GM21423 (cell line): ENCODE results near the gene SAMD14.

Experiments used
- ATAC-seq: cut with Tn5 transposase; IDR thresholded peaks from one replicate; pipeline ENCODE4 v1.9.1; 2021; ENCODE audit warnings: mild to moderate bottlenecking, moderate library complexity; ENCODE audit not compliant: unreplicated experiment

SAMD14 gene

DNA sequence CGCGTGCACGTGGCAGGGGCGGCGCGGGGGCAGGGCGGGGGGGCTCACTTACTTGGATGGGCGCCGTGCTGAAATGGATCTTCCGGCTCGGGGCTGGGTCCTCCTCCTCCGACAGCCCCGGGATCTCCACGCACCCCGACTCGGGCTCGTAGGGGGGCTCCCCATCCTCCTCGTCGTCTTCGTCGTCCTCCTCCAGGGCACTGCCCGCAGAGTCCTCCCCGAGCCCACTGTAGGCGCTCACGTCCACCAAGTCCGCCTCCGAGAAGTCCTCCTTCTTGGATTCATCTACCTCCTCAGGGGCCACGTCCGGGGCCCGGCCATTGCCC lies 19.1 kb upstream of the SAMD14 start:
- ATAC-seq, result peak; percentile 1

GRCh38 chr17:50148226-50149090 lies 18.5 kb upstream of the SAMD14 start:
- ATAC-seq, result peak; percentile 32

GRCh38 chr17:50147841-50148225 lies 17.9 kb upstream of the SAMD14 start:
- no peak for ATAC-seq

DNA sequence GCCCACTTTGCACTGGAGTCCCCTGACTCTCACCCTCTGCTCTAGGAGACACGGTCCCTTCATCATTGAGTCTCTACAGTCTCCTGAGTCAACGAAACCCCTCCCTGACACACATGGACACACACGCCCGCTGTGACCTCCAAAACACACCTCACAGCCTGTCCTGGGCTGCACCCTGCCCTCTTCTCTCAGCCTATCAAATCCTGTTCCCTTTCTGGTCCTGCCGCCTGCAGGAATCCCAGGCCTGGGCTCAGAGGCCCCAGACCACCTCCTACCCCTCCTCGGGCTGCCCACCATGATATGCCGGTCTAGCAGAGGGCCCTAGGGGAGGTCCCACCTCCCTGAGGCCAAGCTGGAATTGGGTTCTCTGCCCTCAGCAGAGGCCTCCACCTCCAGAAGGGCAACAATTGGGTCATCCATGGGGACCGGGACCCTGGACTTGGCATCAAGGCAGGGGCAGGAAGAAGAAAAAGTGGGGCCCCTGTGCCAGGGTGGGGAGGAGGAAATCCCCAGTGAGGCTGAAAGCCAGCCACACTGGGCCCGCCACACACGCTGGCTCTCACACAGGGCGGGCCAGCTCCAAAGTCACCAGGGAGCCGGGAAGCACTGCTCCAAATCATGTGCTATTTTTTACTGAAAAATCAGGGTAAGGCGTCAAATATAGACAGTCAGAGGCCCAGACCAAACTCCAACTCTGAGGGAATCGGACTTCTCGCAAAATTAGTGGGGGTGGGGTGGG lies 17.1 kb upstream of the SAMD14 start:
- no peak for ATAC-seq

GRCh38 chr17:50146230-50146926 lies 16.4 kb upstream of the SAMD14 start:
- no peak for ATAC-seq

GRCh38 chr17:50145532-50146229 lies 15.7 kb upstream of the SAMD14 start:
- ATAC-seq, result no peak

- ATAC-seq, result no peak
Measured at GRCh38 chr17:50144845-50145531, 15.0 kb upstream of the SAMD14 start.

DNA sequence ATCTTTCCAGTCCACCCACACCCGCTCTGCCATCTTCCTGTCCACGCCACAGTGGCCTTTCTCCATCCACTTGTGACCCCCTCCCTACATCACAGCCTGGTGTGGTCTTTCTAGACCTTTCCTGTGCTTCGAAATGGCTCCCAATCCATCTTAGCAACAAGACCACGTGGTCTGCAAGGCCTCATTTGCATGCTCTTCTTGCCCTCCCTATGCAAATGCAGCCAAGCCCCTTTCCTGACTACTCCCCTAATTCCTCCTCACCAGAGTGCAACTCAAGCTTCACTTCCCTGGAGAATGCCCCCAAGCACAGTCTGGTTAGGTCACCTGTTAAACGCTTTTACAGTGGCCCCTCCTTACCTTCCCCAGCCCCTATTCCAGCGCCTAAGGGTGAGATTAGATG lies 14.4 kb upstream of the SAMD14 start:
- no peak for ATAC-seq

- no peak for ATAC-seq
Measured at GRCh38 chr17:50143461-50144176, 13.7 kb upstream of the SAMD14 start.

DNA sequence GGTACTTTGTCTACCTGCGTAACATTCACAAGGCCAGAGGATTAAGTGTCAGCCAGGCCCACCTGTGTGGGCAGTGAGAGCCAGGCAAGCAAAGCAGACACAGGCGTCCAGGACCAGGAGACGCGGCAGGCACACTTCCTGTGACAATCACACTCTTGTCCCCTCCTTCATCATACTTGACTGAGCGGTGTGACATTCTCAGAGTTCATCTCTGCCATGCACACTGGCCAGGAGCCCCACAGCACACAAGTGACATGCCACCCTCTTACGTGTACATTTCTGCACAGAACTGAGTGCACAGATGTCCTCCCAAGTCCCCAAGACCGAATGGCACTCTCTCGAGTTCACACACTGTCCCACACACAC lies 11.8 kb upstream of the SAMD14 start:
- ATAC-seq, result no peak

GRCh38 chr17:50141026-50141744 lies 11.2 kb upstream of the SAMD14 start:
- ATAC-seq, result no peak

DNA sequence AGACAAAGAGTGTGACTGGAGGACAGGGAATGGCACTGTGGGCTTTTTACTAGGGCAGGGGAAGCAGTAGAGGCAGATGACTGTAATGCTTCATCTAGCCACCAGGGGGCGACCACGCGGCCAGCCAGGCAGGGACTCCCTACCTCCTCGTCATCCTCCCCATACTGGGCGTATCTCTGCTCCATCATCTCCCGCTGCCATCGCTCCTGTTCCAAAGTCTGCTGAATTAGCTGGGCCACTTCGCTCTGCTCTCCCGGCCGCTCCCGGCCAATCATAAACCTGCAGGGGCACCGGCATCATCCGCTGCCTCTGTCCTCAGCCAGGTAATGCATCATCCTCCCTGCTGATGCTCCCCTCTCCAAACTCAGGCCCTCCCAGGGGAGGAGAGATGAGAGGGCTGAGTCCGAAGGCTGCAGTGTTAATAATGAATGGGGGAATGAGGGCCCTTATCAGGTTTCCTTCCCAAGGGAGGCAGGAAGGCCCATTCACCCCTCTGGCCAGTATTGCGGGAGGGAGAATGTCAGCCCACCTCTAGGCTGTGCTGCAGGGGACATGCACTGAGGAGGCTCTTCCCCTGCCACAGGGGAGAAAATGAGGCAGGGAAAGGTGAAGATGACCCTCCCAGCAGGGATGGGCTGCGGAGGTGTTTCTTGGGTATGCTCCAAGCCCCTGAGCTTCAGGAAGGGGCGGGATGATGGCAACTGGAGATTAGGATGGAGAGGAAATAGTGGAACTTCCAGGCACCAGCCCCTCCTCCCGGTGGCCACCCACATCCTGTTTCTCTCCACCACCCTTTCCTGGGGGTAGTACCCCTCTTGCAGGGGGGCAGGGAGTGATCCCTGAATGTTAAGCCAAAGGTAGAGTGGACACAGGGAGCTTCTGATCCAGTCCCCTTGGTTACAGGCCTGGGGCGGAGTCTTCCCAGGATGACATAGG lies 10.3 kb upstream of the SAMD14 start:
- no peak for ATAC-seq

- no peak for ATAC-seq
Measured at GRCh38 chr17:50139185-50139783, 9.3 kb upstream of the SAMD14 start.

DNA sequence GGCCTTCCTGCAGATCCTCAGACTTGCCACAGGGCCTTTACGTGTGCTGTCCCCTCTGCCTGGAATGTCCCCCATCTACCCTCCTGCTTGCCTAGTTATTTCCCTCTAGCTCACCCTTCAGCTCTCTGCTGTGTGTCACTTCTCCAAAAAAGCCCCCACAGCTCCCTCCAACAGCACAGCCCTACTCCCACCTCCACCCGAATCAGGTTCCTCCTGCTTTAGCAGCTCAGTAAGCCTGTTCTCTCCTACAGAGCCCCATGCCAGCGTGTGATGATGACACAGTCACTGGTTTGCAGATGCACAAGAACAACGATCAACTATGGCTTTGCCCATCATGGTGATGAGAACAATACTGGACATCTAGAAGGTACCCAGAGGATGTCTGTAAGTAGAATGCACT lies 7.1 kb upstream of the SAMD14 start:
- no peak for ATAC-seq

DNA sequence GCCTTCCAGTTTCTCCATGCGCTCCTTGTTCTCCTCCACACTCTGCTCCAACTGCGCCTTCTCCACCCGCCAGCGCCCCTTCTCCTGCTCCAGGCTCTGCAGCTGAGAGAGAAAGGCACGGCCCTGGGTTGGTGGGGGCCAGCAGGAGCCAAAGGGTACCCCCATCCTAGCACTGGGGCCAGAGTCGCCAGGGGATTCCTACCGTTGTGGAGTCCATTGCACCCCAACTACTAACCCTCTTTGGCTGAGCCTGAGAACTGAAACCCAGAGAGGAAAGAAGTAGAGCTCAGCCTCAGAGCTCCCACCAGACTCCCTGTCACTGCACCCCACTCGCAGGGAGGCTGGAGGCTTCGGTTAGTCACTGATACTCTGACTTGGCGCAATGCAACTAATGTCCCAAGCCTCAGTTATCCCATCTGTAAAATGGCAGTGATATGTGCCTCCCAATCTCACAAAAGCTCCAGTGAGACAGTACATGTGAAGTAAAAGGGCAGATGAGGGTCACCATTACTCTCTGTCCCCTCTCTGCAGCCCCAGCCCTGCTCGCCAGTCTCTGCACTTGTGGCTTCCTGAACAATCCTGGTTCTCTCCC lies 6.2 kb upstream of the SAMD14 start:
- no peak for ATAC-seq

DNA sequence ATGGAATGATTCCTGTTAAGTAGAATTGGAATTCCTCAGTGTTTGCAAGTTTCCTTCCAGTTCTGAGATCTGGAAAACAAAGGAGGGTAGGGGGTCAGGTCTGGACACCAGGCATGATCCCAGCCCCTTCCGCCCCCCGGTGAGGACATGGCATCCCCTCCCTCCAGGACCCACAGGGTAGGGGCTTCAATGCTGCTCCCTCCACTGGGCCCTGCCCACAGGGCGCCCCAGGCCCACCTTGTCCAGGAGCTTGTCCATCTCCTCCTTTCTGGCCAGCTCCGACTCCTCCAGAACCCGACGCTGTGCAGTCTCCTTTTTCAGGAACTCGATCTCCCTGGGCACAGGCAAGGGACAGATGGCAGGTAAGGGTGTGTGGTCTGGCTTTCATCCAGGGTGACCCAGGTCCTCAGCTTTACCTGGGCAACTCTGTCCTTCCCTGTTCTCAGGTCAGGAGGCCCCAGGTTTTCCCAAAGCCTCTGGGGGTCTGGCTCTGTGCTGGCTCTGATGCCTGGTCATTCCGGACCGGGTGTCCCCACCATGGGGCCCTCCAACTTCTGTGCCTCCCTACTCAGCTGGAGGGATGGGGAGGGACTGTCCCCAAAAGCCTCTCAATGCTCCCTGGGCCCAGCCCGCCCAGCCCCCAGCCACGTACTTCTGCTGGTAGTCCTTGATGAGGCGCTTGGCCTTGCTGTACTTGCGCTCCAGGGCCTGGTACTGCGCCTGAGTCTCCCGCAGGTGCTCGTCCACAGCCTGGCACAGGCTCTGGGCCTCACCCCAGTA lies 5.5 kb upstream of the SAMD14 start:
- ATAC-seq, result no peak
